Right lobe of liver (tissue), 4 donors: ENCODE data around the gene BANP.

Experiments
- CTCF ChIP-seq, 4 donors: fragments of 200-600 bp in 3 of 4; fragments of 450-650 bp in 1 of 4; IDR thresholded peaks; one replicate each; pipeline versions ENCODE4 v1.5.1 to v1.8.0; 2016 to 2022; ENCODE audit warnings: antibody characterized with exemption in 4 of 4, mild to moderate bottlenecking in 2 of 4
- POLR2A ChIP-seq: fragments of 450-650 bp; IDR thresholded peaks from one replicate; pipeline ENCODE4 v1.6.1; 2017; ENCODE audit warnings: antibody characterized with exemption, mild to moderate bottlenecking
- donor health status: DM: no; HTN: no; CAD: no.
- donor health status: DM: no; HTN: no; CAD: no.
- donor health status: DM: no; HTN: yes; CAD: no.

GRCh38 chr16:87976665-87977064 is 25.4 kb downstream of the BANP start:
- no peak for TF ChIP-seq CTCF (IDR thresholded peaks at IDR 0.05)
- TF ChIP-seq POLR2A = no peak
